GM12878 (cell line): Measurements from ENCODE around the gene WDFY3. TPM values are rescaled to one million over a fixed set of nuclear protein-coding genes. Genes with fewer than 3 reads are reported as not detected.

Source experiments
- BACH1 ChIP-seq: fragments of 450-650 bp; IDR thresholded peaks from 2 replicates; pipeline ENCODE4 v1.6.1; 2017; ENCODE audit warnings: mild to moderate bottlenecking, borderline replicate concordance
- BHLHE40 ChIP-seq, 2 experiments: fragments of 450-650 bp in 1 of 2; IDR thresholded peaks; 2 replicates each; pipeline ENCODE4 v1.6.1; 2011 to 2017; ENCODE audit warnings: low read depth in 2 of 2, borderline replicate concordance in 1 of 2, improper control_type of control experiment in 1 of 2, low read length in 1 of 2, mild to moderate bottlenecking in 1 of 2
- MTA3 ChIP-seq: IDR thresholded peaks from 2 replicates; pipeline ENCODE4 v1.6.1; 2012; ENCODE audit warnings: low read length, inconsistent platforms, borderline replicate concordance
- MXI1 ChIP-seq: fragments of 150-350 bp; IDR thresholded peaks from 2 replicates; pipeline ENCODE4 v1.6.1; 2011; ENCODE audit warnings: low read depth, mild to moderate bottlenecking, inconsistent platforms, low read length, improper control_type of control experiment
- RAD21 ChIP-seq: IDR thresholded peaks from 2 replicates; pipeline ENCODE4 v1.6.1; 2011; ENCODE audit warnings: mild to moderate bottlenecking, low read depth, low read length, moderate library complexity; ENCODE audit not compliant: insufficient read depth
- SRF ChIP-seq, 2 experiments: IDR thresholded peaks; 2 replicates each; pipeline ENCODE4 v1.6.1; 2011; ENCODE audit warnings: low read depth in 2 of 2, low read length in 2 of 2, mild to moderate bottlenecking in 1 of 2, moderate library complexity in 1 of 2
- STAT1 ChIP-seq: fragments of 450-650 bp; conservative IDR thresholded peaks from 2 replicates; pipeline ENCODE4 v1.6.1; 2014; ENCODE audit warnings: antibody characterized with exemption, mild to moderate bottlenecking
- YBX1 ChIP-seq: fragments of 450-650 bp; IDR thresholded peaks from 2 replicates; pipeline ENCODE4 v1.6.1; 2016; ENCODE audit warnings: antibody characterized with exemption
- ZBTB11 ChIP-seq: fragments of 450-650 bp; formaldehyde crosslinking; IDR thresholded peaks from 2 replicates; pipeline ENCODE4 v1.5.0; 2022; ENCODE audit warnings: mild to moderate bottlenecking, missing genetic modification characterization
- polyA plus RNA-seq, 11 experiments: library from polyadenylated mRNA; depleted of rRNA in 4 of 11; unstranded in 6 of 11; stranded (reverse) in 5 of 11; fragments of >200 nt; fragmentation: Nextera tagmentation in 4 of 11; fragmentation: Illumina TruSeq in 1 of 11; extraction: Ambion mirVana in 4 of 11; extraction: Trizol in 1 of 11; gene quantifications; 1 replicate in 1 of 11; 2 replicates in 10 of 11; pipeline versions ENCODE4 v1.2.1 to v1.2.3, GENCODE V29; 2011 to 2016; ENCODE audit warnings: inconsistent platforms in 2 of 11, missing spikeins in 2 of 11, low read depth in 1 of 11
- total RNA-seq, 4 experiments: library from RNA; depleted of rRNA in 3 of 4; stranded (reverse); fragments of >200 nt in 3 of 4; fragmentation: Illumina TruSeq in 1 of 4; extraction: Trizol in 1 of 4; gene quantifications; 2 replicates each; pipeline versions ENCODE4 v1.2.1 to v1.2.3, GENCODE V29; 2013 to 2021
- TF ChIP-seq, protein P1 (sequence below): IDR thresholded peaks from 2 replicates; pipeline ENCODE4 v1.6.1; 2012; ENCODE audit warnings: improper control_type of control experiment, low read depth, low read length; ENCODE audit not compliant: insufficient replicate concordance
- TF ChIP-seq, protein P2 (sequence below): fragments of 450-650 bp; IDR thresholded peaks from 2 replicates; pipeline ENCODE4 v1.6.1; 2018; ENCODE audit warnings: borderline replicate concordance, mild to moderate bottlenecking; ENCODE audit not compliant: partially characterized antibody
- TF ChIP-seq, protein P3 (sequence below): IDR thresholded peaks from 2 replicates; pipeline ENCODE4 v1.6.1; 2012; ENCODE audit warnings: low read length, inconsistent platforms

Gene WDFY3
- total and polyA plus RNA-seq, 10 of the 15 experiments (the other 5 are each of a cell fraction or from before 2014, with no cell fraction given): 0.01 to 0.23 (median 0.12) TPM; not detected in 2

DNA sequence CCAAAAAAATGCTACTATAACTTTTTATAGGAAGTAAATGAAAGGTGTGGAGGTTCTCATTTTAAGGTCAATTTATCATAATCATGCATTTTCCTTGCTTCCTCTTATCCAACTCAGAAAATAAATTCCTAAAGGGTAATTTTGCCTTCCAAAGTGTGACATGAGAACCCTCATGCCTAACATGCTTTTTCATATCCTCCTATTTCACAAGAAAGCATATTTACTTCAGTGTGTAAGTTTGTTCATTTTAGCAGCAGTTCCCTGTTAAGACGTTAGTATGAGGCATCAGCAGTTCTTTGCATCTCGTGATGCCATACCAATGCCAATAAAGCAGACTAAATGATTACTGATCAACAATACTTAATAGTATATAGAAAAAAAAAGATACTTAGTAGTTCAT, 18.4 kb downstream of the WDFY3 start (continued):
- TF ChIP-seq, protein P1, sequence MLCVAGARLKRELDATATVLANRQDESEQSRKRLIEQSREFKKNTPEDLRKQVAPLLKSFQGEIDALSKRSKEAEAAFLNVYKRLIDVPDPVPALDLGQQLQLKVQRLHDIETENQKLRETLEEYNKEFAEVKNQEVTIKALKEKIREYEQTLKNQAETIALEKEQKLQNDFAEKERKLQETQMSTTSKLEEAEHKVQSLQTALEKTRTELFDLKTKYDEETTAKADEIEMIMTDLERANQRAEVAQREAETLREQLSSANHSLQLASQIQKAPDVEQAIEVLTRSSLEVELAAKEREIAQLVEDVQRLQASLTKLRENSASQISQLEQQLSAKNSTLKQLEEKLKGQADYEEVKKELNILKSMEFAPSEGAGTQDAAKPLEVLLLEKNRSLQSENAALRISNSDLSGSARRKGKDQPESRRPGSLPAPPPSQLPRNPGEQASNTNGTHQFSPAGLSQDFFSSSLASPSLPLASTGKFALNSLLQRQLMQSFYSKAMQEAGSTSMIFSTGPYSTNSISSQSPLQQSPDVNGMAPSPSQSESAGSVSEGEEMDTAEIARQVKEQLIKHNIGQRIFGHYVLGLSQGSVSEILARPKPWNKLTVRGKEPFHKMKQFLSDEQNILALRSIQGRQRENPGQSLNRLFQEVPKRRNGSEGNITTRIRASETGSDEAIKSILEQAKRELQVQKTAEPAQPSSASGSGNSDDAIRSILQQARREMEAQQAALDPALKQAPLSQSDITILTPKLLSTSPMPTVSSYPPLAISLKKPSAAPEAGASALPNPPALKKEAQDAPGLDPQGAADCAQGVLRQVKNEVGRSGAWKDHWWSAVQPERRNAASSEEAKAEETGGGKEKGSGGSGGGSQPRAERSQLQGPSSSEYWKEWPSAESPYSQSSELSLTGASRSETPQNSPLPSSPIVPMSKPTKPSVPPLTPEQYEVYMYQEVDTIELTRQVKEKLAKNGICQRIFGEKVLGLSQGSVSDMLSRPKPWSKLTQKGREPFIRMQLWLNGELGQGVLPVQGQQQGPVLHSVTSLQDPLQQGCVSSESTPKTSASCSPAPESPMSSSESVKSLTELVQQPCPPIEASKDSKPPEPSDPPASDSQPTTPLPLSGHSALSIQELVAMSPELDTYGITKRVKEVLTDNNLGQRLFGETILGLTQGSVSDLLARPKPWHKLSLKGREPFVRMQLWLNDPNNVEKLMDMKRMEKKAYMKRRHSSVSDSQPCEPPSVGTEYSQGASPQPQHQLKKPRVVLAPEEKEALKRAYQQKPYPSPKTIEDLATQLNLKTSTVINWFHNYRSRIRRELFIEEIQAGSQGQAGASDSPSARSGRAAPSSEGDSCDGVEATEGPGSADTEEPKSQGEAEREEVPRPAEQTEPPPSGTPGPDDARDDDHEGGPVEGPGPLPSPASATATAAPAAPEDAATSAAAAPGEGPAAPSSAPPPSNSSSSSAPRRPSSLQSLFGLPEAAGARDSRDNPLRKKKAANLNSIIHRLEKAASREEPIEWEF: no peak
- TF ChIP-seq, protein P2, sequence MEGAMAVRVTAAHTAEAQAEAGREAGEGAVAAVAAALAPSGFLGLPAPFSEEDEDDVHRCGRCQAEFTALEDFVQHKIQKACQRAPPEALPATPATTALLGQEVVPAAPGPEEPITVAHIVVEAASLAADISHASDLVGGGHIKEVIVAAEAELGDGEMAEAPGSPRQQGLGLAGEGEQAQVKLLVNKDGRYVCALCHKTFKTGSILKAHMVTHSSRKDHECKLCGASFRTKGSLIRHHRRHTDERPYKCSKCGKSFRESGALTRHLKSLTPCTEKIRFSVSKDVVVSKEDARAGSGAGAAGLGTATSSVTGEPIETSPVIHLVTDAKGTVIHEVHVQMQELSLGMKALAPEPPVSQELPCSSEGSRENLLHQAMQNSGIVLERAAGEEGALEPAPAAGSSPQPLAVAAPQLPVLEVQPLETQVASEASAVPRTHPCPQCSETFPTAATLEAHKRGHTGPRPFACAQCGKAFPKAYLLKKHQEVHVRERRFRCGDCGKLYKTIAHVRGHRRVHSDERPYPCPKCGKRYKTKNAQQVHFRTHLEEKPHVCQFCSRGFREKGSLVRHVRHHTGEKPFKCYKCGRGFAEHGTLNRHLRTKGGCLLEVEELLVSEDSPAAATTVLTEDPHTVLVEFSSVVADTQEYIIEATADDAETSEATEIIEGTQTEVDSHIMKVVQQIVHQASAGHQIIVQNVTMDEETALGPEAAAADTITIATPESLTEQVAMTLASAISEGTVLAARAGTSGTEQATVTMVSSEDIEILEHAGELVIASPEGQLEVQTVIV: no peak
- TF ChIP-seq SRF (IDR thresholded peaks at IDR 0.05; ENCODE audit: low read depth in 2 of 2, low read length in 2 of 2) (no peak), ZBTB11 (CRISPR knock-in tag) (no peak), YBX1 (no peak), BHLHE40 (IDR thresholded peaks at IDR 0.05; ENCODE audit: borderline replicate concordance in 1 of 2, low read depth in 2 of 2, low read length in 1 of 2) (no peak), MXI1 (no peak), BACH1 (no peak), MTA3 (no peak), RAD21 (no peak), STAT1 (no peak)
- TF ChIP-seq, protein P3, sequence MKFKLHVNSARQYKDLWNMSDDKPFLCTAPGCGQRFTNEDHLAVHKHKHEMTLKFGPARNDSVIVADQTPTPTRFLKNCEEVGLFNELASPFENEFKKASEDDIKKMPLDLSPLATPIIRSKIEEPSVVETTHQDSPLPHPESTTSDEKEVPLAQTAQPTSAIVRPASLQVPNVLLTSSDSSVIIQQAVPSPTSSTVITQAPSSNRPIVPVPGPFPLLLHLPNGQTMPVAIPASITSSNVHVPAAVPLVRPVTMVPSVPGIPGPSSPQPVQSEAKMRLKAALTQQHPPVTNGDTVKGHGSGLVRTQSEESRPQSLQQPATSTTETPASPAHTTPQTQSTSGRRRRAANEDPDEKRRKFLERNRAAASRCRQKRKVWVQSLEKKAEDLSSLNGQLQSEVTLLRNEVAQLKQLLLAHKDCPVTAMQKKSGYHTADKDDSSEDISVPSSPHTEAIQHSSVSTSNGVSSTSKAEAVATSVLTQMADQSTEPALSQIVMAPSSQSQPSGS: no peak
